HFF-Myc (cell line): ENCODE results near the gene RABL3.
"Not testable (repeated sequence)": the region's sequence is repeated elsewhere in the genome, so short reads cannot be mapped to it uniquely, and the experiment has no call there.

Experiments
- DNase-seq: peaks from one replicate; pipeline ENCODE4 v3.0.0-alpha.2; 2011; ENCODE audit warnings: low read depth; ENCODE audit errors: extremely low read depth
- H3K4me3 ChIP-seq: replicated peaks from 2 replicates; pipeline ENCODE4 v1.5.1; 2011; ENCODE audit warnings: low read depth, mild to moderate bottlenecking, control low read depth, low read length
- CTCF ChIP-seq: IDR thresholded peaks from 2 replicates; pipeline ENCODE4 v1.5.1; 2012; ENCODE audit warnings: mild to moderate bottlenecking, low read depth, low read length, control low read depth; ENCODE audit errors: missing control alignments

RABL3 gene

GRCh38 chr3:120752230-120752629 lies 9.9 kb upstream of the RABL3 start:
- TF ChIP-seq CTCF, result no peak
- no peak overlapping the region for H3K4me3 ChIP-seq
- DNase-seq, result no peak

- H3K4me3 ChIP-seq, result no peak overlapping the region
- TF ChIP-seq CTCF, result no peak
- no peak for DNase-seq
Observed at GRCh38 chr3:120749843-120750242, 7.5 kb upstream of the RABL3 start.

- no peak for TF ChIP-seq CTCF
- no peak overlapping the region for H3K4me3 ChIP-seq
- no peak for DNase-seq
Observed at GRCh38 chr3:120745466-120745865, 3.1 kb upstream of the RABL3 start.

- peak; percentile 38 for DNase-seq
- TF ChIP-seq CTCF, result no peak
- H3K4me3 ChIP-seq, result peak overlapping the region; percentile 82
Observed at GRCh38 chr3:120743556-120744195, 1.4 kb upstream of the RABL3 start.

GRCh38 chr3:120742849-120743365 lies 591 bp upstream of the RABL3 start:
- TF ChIP-seq CTCF, result no peak
- no peak for DNase-seq
- H3K4me3 ChIP-seq, result peak overlapping the region; percentile 82

GRCh38 chr3:120741837-120742197 lies 499 bp downstream of the RABL3 start:
- no peak for DNase-seq
- peak overlapping the region; percentile 82 for H3K4me3 ChIP-seq
- TF ChIP-seq CTCF, result no peak

- TF ChIP-seq CTCF, result no peak
- H3K4me3 ChIP-seq, result peak overlapping the region; percentile 82
- DNase-seq, result no peak
Observed at GRCh38 chr3:120741320-120741719, 996 bp downstream of the RABL3 start.

- DNase-seq, H3K4me3 ChIP-seq: not testable (repeated sequence)
Observed at GRCh38 chr3:120738006-120738405, 4.3 kb downstream of the RABL3 start.
